ENCODE measurements around the gene JAML. TPM values are rescaled to one million over a fixed set of nuclear protein-coding genes. Genes with fewer than 3 reads are reported as not detected.

JAML gene
- total and polyA plus RNA-seq, 9 of the 15 experiments (the other 6 are each of a cell fraction or from before 2014, with no cell fraction given): 0.05 to 0.32 (median 0.22) TPM; not detected in 4

GRCh38 chr11:118145285-118146227 is 79.3 kb downstream of the JAML start (continued):
- no peak for TF ChIP-seq CCAR2 (IDR thresholded peaks at IDR 0.05; ENCODE audit: low read depth, low read length)
- no peak for TF ChIP-seq SRSF9 (IDR thresholded peaks at IDR 0.05; ENCODE audit: borderline replicate concordance, low read depth, low read length)
- no peak for TF ChIP-seq ATF1 (CRISPR knock-in tag; IDR thresholded peaks at IDR 0.05)
- 0 out of 2 replicates have a peak, but pooled peaks have one; percentile 44 for TF ChIP-seq ATF1 (tag; IDR thresholded peaks at IDR 0.05)
- peak; percentile 85 for TF ChIP-seq RB1 (IDR thresholded peaks at IDR 0.05; ENCODE audit: low read depth)
- TF ChIP-seq ZNF146 (CRISPR knock-in tag; IDR thresholded peaks at IDR 0.05; ENCODE audit: unreplicated experiment): no peak
- TF ChIP-seq, protein P1, sequence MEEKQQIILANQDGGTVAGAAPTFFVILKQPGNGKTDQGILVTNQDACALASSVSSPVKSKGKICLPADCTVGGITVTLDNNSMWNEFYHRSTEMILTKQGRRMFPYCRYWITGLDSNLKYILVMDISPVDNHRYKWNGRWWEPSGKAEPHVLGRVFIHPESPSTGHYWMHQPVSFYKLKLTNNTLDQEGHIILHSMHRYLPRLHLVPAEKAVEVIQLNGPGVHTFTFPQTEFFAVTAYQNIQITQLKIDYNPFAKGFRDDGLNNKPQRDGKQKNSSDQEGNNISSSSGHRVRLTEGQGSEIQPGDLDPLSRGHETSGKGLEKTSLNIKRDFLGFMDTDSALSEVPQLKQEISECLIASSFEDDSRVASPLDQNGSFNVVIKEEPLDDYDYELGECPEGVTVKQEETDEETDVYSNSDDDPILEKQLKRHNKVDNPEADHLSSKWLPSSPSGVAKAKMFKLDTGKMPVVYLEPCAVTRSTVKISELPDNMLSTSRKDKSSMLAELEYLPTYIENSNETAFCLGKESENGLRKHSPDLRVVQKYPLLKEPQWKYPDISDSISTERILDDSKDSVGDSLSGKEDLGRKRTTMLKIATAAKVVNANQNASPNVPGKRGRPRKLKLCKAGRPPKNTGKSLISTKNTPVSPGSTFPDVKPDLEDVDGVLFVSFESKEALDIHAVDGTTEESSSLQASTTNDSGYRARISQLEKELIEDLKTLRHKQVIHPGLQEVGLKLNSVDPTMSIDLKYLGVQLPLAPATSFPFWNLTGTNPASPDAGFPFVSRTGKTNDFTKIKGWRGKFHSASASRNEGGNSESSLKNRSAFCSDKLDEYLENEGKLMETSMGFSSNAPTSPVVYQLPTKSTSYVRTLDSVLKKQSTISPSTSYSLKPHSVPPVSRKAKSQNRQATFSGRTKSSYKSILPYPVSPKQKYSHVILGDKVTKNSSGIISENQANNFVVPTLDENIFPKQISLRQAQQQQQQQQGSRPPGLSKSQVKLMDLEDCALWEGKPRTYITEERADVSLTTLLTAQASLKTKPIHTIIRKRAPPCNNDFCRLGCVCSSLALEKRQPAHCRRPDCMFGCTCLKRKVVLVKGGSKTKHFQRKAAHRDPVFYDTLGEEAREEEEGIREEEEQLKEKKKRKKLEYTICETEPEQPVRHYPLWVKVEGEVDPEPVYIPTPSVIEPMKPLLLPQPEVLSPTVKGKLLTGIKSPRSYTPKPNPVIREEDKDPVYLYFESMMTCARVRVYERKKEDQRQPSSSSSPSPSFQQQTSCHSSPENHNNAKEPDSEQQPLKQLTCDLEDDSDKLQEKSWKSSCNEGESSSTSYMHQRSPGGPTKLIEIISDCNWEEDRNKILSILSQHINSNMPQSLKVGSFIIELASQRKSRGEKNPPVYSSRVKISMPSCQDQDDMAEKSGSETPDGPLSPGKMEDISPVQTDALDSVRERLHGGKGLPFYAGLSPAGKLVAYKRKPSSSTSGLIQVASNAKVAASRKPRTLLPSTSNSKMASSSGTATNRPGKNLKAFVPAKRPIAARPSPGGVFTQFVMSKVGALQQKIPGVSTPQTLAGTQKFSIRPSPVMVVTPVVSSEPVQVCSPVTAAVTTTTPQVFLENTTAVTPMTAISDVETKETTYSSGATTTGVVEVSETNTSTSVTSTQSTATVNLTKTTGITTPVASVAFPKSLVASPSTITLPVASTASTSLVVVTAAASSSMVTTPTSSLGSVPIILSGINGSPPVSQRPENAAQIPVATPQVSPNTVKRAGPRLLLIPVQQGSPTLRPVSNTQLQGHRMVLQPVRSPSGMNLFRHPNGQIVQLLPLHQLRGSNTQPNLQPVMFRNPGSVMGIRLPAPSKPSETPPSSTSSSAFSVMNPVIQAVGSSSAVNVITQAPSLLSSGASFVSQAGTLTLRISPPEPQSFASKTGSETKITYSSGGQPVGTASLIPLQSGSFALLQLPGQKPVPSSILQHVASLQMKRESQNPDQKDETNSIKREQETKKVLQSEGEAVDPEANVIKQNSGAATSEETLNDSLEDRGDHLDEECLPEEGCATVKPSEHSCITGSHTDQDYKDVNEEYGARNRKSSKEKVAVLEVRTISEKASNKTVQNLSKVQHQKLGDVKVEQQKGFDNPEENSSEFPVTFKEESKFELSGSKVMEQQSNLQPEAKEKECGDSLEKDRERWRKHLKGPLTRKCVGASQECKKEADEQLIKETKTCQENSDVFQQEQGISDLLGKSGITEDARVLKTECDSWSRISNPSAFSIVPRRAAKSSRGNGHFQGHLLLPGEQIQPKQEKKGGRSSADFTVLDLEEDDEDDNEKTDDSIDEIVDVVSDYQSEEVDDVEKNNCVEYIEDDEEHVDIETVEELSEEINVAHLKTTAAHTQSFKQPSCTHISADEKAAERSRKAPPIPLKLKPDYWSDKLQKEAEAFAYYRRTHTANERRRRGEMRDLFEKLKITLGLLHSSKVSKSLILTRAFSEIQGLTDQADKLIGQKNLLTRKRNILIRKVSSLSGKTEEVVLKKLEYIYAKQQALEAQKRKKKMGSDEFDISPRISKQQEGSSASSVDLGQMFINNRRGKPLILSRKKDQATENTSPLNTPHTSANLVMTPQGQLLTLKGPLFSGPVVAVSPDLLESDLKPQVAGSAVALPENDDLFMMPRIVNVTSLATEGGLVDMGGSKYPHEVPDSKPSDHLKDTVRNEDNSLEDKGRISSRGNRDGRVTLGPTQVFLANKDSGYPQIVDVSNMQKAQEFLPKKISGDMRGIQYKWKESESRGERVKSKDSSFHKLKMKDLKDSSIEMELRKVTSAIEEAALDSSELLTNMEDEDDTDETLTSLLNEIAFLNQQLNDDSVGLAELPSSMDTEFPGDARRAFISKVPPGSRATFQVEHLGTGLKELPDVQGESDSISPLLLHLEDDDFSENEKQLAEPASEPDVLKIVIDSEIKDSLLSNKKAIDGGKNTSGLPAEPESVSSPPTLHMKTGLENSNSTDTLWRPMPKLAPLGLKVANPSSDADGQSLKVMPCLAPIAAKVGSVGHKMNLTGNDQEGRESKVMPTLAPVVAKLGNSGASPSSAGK (IDR thresholded peaks at IDR 0.05): no peak
- TF ChIP-seq ESRRA (IDR thresholded peaks at IDR 0.05; ENCODE audit: borderline replicate concordance, low read depth): peak; percentile 51; the same call in 1 of the 2 replicates
- TF ChIP-seq THAP12 (CRISPR knock-in tag; IDR thresholded peaks at IDR 0.05): no peak
- 0 out of 2 replicates have a peak, but pooled peaks have one; percentile 45 for TF ChIP-seq FOXP1 (CRISPR knock-in tag; IDR thresholded peaks at IDR 0.05)
- no peak for TF ChIP-seq NELFE (IDR thresholded peaks at IDR 0.05; ENCODE audit: insufficient read depth, insufficient read length)
